Measurements from ENCODE around the gene RPS6KA6.

Gene RPS6KA6

GRCh38 chrX:84187533-84188319 lies at the start of gene RPS6KA6:
TSS of gene RPS6KA6 (minus strand) at chrX:84188199. CDS start at chrX:84187899, 300 bp downstream.
- in situ Hi-C loops (cut with MboI; ENCODE audit: low sequenced_read_pairs), result no loop called here

GRCh38 chrX:84224741-84225140 lies 36.7 kb upstream of the RPS6KA6 start:
- in situ Hi-C loops (cut with MboI; ENCODE audit: low sequenced_read_pairs), result no loop called here

DNA sequence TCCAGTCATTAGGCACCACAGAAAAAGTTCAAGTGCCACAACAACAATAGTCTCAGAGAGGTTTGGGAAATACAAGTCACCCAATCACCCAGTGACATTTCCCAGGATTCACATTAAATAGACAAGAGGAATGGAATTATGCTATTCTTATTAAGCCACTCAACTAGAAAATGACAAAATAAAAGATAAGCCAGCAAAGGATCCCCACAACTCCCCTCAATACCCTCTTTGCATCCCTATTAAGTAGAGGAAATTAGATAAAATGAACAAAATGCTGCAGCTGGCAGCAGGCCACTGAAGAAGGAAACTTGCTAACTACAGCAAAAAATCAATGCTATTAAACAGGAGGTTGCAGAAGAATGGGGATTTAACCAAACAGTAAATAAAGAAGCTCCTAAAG lies 35.3 kb upstream of the RPS6KA6 start:
- in situ Hi-C loops (cut with MboI; ENCODE audit: low sequenced_read_pairs), result no loop called here

DNA sequence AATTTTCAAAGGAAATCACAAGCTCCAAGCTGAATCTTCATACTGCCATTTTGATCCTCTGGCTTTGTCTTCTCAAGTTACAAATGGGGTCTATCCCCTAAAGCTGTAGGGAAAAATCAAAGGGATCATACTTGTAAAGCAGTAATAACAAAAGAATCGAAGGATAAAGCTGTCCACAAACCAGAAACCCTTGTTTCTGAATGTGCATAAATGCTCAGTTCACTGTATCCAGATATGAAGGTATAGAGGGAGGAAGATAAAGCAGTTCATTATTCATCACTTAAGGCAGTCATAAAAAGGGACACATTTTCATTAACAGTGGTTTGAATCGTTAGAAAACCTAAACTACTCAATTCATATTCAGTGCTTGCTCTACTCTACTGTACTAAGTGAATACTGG lies 33.2 kb upstream of the RPS6KA6 start:
- in situ Hi-C loops (cut with MboI; ENCODE audit: low sequenced_read_pairs), result no loop called here

- in situ Hi-C loops (cut with MboI; ENCODE audit: low sequenced_read_pairs), result no loop called here
These were observed 31.6 kb upstream of the RPS6KA6 start for GRCh38 chrX:84219551-84219950.

DNA sequence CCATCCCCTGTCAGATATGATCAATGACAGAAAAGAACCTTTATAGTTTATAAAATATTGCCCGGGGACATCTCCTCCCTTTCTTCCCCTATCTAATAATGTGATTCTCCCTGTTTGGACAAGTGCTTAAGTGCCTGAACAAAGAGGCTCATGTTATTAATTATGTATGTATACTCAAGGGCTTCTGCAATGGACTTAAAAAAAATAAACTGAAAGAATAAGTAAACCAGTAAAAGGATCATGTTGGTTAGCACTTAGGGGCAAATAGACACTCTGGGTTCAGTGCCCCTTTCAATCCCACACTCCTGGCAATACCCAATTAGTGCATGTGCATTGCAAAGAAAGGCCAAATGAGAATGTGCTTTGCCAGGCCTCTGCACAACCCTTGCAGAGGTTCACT lies 30.7 kb upstream of the RPS6KA6 start:
- in situ Hi-C loops (cut with MboI; ENCODE audit: low sequenced_read_pairs), result no loop called here

DNA sequence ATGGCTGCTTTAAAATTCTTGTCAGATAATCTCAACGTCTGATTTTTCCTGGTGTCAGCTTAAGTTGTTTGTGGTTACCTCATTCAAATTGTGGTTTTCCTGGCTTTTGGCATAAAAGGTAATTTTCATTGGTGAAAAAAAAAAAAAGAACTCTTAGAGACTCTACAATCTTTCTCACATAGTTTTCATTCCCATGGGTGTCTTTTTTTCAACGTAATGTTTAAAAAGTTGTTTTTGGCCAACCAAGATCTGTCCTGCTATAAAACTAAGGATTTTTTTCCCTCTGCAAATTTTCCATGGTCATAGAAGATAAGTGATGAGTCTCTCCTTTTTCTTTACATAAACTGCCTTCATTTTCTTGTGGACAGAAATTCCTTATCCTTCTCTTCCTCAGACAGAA lies 28.9 kb upstream of the RPS6KA6 start:
- in situ Hi-C loops (cut with MboI; ENCODE audit: low sequenced_read_pairs), result no loop called here

DNA sequence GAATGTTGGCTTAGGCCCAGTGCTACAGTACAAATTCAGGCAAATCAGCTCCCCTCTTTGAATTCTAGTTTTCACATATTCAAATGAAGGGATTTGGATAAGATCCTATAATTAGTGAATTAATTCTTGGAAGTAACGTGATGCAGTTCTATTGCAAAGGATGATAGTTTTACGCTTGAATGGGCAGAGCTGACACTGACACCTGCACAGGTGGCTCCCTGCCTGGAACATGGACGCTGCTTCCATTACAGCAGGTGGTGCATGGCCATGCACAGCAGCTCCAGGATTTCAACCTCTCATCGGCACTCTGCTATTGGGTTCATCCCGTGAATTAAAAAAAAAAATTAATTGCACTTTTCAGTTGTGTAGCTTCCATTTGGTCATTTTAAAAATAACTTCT lies 28.4 kb upstream of the RPS6KA6 start:
- in situ Hi-C loops (cut with MboI; ENCODE audit: low sequenced_read_pairs), result no loop called here

DNA sequence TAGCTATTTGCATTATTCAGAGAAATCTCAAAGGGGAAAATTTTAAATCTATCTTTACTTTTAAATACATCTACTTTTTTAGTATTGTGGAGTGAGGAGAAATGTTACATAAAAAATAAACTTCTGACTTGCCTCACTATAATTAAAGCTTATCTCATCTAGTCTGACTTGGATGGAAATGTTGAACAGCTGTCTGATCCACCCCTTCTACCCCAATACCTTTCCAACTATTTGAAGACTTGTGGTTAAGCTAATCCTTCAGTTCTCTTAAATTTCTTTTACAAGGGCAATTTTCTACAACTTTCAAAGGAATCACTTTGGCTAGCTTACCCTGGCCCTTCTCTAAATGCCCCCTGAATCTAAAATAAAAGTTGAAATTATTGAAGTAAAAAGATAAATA lies 17.3 kb upstream of the RPS6KA6 start:
- in situ Hi-C loops (cut with MboI; ENCODE audit: low sequenced_read_pairs), result no loop called here

DNA sequence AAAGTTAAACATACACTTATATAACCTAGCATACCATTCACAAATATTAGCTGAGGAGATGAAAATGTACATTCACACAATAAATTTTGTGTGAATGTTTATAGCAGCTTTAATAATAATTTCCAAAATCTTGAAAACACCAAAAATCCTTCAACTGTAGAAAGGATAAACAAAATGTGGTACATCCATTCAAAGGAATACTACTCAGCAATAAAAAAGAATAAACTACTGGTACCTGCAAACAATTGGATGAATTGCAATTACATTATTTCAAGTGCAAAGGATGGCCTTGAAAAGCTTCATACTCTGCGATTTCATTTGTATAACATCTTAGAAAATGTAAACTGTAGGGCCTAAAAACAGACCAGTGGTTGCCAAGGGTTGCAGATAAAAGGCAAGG lies 11.7 kb upstream of the RPS6KA6 start:
- in situ Hi-C loops (cut with MboI; ENCODE audit: low sequenced_read_pairs), result no loop called here

DNA sequence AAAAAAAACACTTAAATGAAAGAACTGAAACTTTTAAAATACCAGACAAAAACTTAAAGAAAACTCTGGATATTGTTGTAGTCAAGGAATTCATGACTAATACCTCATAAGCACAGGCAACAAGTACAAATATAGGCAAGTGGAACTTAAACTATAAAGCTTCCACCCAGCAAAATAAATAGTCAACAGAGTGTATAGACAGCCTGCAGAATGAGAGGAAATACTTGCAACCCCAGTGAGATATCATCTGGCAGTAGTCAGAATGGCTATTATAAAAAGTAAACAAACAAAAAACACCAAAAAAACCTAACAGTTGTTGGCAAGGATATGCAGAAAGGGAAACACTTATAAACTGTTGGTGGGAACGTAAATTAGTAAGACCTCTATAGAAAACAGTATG lies 9.6 kb upstream of the RPS6KA6 start:
- in situ Hi-C loops (cut with MboI; ENCODE audit: low sequenced_read_pairs), result no loop called here

DNA sequence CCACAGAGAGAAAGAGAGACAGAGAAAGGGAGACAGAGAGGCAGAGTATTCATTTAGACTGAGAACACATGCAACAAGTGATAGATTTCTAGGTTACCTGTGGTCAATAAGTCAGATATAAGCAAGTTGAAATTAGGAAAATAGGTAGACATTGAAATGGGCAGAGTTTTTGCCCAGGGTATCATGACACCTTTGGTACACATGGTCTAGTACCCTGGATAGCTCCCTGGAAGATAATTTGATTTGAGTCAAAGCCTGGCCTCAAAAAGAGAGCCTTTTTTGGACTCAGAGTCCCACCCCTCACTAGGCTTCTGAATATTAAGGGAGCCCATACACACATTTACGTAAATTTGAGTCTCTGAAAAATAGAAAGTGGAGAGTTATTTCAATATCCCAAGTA lies 4.0 kb upstream of the RPS6KA6 start:
- in situ Hi-C loops (cut with MboI; ENCODE audit: low sequenced_read_pairs), result no loop called here

DNA sequence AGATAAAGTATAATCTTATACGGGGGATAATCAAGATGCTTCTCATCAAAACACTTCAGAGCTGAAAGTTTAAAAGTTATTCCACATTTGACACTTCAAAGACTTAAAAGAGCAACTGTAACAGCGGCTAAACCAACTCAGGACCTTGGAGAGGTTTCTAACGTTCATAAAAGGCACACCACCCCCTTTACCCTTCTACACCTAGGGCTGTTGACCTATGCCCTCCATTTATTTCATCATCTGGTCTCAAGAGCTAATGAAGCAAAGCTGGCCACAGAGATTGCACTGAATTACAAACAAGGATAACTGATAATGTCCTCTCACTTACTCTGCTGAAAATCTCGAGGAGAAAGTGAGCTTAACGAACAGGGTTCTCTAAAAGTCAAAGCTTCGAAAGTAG lies 1.1 kb upstream of the RPS6KA6 start:
- in situ Hi-C loops (cut with MboI; ENCODE audit: low sequenced_read_pairs), result no loop called here

DNA sequence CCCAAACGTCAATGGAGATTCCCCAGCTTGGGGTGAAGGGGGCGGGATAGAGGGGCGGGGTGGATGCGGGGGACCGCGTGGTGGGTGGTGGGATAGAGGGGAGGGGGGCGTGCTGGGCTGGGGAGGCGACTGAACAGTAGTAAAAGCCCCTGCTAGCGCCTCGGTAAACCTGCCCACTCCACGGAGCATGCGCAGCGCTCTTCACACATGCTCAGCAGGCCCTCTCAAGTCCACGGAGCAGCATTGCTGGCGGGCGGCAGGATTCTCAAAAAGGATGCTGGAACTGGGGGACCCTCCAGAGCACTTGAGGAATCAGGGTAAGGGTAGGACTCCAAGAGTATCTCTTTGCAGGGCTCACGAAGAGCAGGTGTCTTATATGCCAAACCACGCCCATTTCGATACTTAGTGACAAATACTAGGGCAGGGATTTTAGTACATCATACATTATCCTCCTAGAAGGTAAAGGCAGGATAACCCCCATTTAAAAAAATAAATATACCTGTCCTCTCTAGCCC lies 378 bp upstream of the RPS6KA6 start:
- in situ Hi-C loops (cut with MboI; ENCODE audit: low sequenced_read_pairs), result no loop called here

- in situ Hi-C loops (cut with MboI; ENCODE audit: low sequenced_read_pairs), result no loop called here
These were observed 1.1 kb downstream of the RPS6KA6 start for GRCh38 chrX:84186603-84187532.

- in situ Hi-C loops (cut with MboI; ENCODE audit: low sequenced_read_pairs), result no loop called here
These were observed 5.5 kb downstream of the RPS6KA6 start for GRCh38 chrX:84182516-84182915.

GRCh38 chrX:84175958-84176357 lies 12.0 kb downstream of the RPS6KA6 start:
- in situ Hi-C loops (cut with MboI; ENCODE audit: low sequenced_read_pairs), result no loop called here

DNA sequence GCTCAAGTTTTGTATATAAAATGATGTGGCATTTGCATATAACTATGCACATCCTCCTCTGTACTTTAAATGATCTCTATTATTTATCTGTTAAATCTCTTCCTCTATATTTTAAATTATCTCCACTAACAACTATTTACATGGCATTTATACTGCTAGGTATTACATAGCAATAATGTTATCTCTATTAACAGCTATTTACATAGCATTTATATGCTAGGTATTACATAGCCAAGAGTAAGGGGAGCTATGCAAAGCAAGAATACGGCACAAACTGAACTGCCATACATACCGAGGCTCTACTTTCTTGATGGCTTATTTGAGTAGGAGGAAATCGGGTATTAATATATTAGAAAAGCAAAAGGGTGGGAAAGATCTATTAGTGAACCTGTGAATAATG lies 12.7 kb downstream of the RPS6KA6 start:
- in situ Hi-C loops (cut with MboI; ENCODE audit: low sequenced_read_pairs), result no loop called here

GRCh38 chrX:84174348-84174747 lies 13.7 kb downstream of the RPS6KA6 start:
- in situ Hi-C loops (cut with MboI; ENCODE audit: low sequenced_read_pairs), result no loop called here

DNA sequence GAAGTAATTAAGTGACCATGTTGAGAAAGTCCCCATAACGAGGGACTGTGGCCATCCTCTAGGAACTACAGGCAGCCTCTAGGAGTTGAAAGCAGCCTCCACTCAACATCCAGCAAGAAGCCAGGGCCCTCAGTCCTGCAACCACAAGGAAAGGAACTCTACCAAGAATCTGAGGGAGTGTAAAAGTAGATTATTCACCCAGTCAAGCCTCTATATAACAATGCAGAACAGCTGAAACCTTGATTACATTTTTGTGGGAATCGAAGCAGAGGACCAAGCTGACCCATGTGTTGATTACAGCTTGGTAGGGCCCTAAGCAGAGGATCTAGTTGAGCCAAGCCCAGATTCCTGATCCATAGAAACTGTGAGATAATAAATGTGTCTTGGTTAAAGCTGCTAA lies 17.1 kb downstream of the RPS6KA6 start:
- in situ Hi-C loops (cut with MboI; ENCODE audit: low sequenced_read_pairs), result no loop called here

DNA sequence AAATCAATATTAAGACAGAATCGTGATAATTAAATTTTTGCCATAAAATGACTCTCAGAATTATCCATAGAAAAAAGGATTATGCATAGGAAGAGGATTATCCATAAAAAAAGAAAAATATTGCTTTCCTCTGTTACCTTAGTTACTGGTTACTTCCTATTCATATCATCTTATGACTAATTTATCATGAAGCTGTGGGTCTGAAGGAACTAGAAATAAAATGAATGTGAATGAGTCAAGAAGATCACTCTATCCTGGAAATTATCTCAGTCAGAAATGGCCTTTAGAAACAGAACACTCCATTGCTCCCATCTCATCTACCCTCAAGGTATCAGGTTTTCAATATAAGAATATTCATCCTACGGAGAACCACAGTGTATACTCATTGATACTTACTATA lies 19.4 kb downstream of the RPS6KA6 start:
- in situ Hi-C loops (cut with MboI; ENCODE audit: low sequenced_read_pairs), result no loop called here

DNA sequence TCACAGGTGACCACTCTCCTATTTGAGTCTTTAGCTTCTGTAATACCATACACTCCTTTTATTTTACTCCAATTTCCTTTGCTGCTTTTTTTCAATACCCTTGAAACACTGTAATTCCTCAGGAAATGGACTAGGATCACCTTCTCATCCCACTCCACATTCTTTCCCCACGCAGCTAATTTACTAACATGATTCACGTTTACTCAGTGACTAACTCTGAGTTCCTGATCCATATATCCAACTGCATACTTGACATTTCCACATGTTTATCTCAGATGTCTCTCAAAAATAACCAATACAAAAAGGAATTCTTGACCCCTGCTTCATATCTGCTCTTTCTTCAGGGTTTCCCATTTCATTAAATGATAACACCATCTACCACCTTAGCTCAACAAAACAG lies 19.9 kb downstream of the RPS6KA6 start:
- in situ Hi-C loops (cut with MboI; ENCODE audit: low sequenced_read_pairs), result no loop called here

Data from HL-60/S4 treated with retinoic acid at 250 ng/mL for 4 days and 3 days (cell line).